Spleen (tissue), 11 donors: ENCODE data around the gene XIRP2. TPM values are rescaled to one million over a fixed set of nuclear protein-coding genes. Genes with fewer than 3 reads are reported as not detected.

Source experiments
- DNase-seq: peaks from one replicate; pipeline ENCODE4 v3.0.0-alpha.2; 2020
- H3K27ac ChIP-seq, 8 donors: fragments of 200-600 bp; sonication (generic) in 7 of 8; 1 replicate in 4 of 8; 2 replicates in 4 of 8; pipeline versions ENCODE4 v1.5.0 to v1.8.0; 2016 to 2021; ENCODE audit warnings: inconsistent platforms in 4 of 8, mild to moderate bottlenecking in 4 of 8, moderate library complexity in 1 of 8
- H3K27me3 ChIP-seq, 7 donors: fragments of 200-600 bp; sonication (generic) in 6 of 7; replicated peaks in 1 of 7; 1 replicate in 4 of 7; 2 replicates in 3 of 7; pipeline versions ENCODE4 v1.5.0 to v1.8.0; 2016 to 2021; ENCODE audit warnings: inconsistent platforms in 3 of 7, mild to moderate bottlenecking in 1 of 7
- H3K36me3 ChIP-seq, 6 donors: fragments of 200-600 bp; sonication (generic) in 5 of 6; 1 replicate in 4 of 6; 2 replicates in 2 of 6; pipeline versions ENCODE4 v1.5.0 to v1.8.0; 2016 to 2021; ENCODE audit warnings: inconsistent platforms in 2 of 6
- H3K4me1 ChIP-seq, 6 donors: fragments of 200-600 bp; sonication (generic) in 5 of 6; 1 replicate in 3 of 6; 2 replicates in 3 of 6; pipeline versions ENCODE4 v1.5.0 to v1.8.0; 2016 to 2021; ENCODE audit warnings: inconsistent platforms in 3 of 6
- H3K4me3 ChIP-seq, 8 donors: fragments of 200-600 bp; sonication (generic) in 7 of 8; 1 replicate in 4 of 8; 2 replicates in 4 of 8; pipeline versions ENCODE4 v1.5.0 to v1.8.0; 2016 to 2021; ENCODE audit warnings: inconsistent platforms in 4 of 8, mild to moderate bottlenecking in 4 of 8, moderate library complexity in 2 of 8
- H3K9me3 ChIP-seq, 8 donors: fragments of 200-600 bp; sonication (generic) in 7 of 8; 1 replicate in 4 of 8; 2 replicates in 4 of 8; pipeline versions ENCODE4 v1.5.0 to v1.8.0; 2016 to 2021; ENCODE audit warnings: inconsistent platforms in 4 of 8
- POLR2A ChIP-seq, 3 donors: fragments of 450-650 bp; IDR thresholded peaks; one replicate each; pipeline ENCODE4 v1.5.1; 2017; ENCODE audit warnings: antibody characterized with exemption in 3 of 3, mild to moderate bottlenecking in 1 of 3
- POLR2AphosphoS5 ChIP-seq, 3 donors: sonication (generic); formaldehyde crosslinking; IDR thresholded peaks; one replicate each; pipeline ENCODE4 v1.5.1; 2017; ENCODE audit warnings: antibody characterized with exemption in 3 of 3
- WGBS, 5 donors: extraction: QIAGEN DNeasy Blood & Tissue Kit in 3 of 5; methylation state at CpG; one replicate each; pipeline versions ENCODE4 v1.1.5 to v1.1.7; 2013 to 2018; 5-methylcytosine and 5-hydroxymethylcytosine counted together
- intact Hi-C: fragments of 100-400 bp; cut with DNase I; formaldehyde crosslinking; loops from one replicate; pipeline ENCODE4 v1.15.0; 2023; ENCODE audit warnings: low total_unique reads
- polyA plus RNA-seq, 3 donors: library from polyadenylated mRNA; stranded (reverse); fragments of 200-250 nt; gene quantifications; one replicate each; pipeline ENCODE4 v1.2.1, GENCODE V29; 2013
- total RNA-seq, 7 donors: library from RNA; depleted of rRNA in 3 of 7; stranded (reverse); fragments of >200 nt in 3 of 7; fragmentation: NEBNext Ultra II Directional in 4 of 7; extraction: Animal tissue kit (Norgen Biotek cat#: 25700) in 4 of 7; gene quantifications; one replicate each; pipeline versions ENCODE4 v1.1.0 to v1.2.1, GENCODE V29; 2016 to 2021
- TF ChIP-seq, protein P1 (sequence below), 11 experiments: fragments of 200-600 bp in 7 of 11; fragments of 450-650 bp in 4 of 11; sonication (generic) in 4 of 11; IDR thresholded peaks in 8 of 11; conservative IDR thresholded peaks in 3 of 11; 1 replicate in 7 of 11; 2 replicates in 4 of 11; pipeline versions ENCODE4 v1.4.0 to v1.8.0; 2016 to 2021; ENCODE audit warnings: antibody characterized with exemption in 11 of 11, inconsistent platforms in 4 of 11, mild to moderate bottlenecking in 1 of 11
- donor health status: healthy with polysubstance abuse.
- donor health status: DM: no; HTN: no; CAD: no; lungs with moderate emphysema.
- donor health status: DM: no; HTN: no; CAD: no.
- donor health status: Bipolar disorder and iron deficiency.
- donor health status: healthy.
- donor health status: DM: no; HTN: no; CAD: no.
- donor health status: DM: yes; HTN: yes; CAD: no.

XIRP2 gene
- total and polyA plus RNA-seq, 10 donors = 0.10 to 3.2 (median 0.47) TPM

DNA sequence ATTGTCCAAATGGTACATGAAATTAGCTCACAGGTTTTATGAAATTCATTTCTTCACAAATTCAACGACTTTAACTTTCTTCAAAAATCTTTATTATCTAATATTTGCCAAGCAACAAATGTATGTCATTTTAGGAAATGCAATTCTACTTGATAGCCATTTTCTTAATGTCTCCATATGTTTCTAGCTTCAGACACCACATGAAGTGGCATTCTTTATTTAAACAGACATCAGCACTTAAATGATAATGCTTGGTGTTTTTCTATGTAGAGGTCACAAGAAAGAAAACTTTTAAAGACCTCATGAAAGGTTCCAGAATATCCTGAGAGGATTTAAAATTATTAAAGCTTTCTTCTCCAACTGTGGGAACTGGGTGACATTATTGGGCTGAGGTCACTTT is 44.2 kb upstream of the XIRP2 start:
- TF ChIP-seq POLR2A (IDR thresholded peaks at IDR 0.05) = no peak
- no peak for TF ChIP-seq POLR2AphosphoS5 (IDR thresholded peaks at IDR 0.05)
- TF ChIP-seq, protein P1, sequence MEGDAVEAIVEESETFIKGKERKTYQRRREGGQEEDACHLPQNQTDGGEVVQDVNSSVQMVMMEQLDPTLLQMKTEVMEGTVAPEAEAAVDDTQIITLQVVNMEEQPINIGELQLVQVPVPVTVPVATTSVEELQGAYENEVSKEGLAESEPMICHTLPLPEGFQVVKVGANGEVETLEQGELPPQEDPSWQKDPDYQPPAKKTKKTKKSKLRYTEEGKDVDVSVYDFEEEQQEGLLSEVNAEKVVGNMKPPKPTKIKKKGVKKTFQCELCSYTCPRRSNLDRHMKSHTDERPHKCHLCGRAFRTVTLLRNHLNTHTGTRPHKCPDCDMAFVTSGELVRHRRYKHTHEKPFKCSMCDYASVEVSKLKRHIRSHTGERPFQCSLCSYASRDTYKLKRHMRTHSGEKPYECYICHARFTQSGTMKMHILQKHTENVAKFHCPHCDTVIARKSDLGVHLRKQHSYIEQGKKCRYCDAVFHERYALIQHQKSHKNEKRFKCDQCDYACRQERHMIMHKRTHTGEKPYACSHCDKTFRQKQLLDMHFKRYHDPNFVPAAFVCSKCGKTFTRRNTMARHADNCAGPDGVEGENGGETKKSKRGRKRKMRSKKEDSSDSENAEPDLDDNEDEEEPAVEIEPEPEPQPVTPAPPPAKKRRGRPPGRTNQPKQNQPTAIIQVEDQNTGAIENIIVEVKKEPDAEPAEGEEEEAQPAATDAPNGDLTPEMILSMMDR (IDR thresholded peaks at IDR 0.05 in 8 of 11, conservative IDR thresholded peaks at IDR 0.05 in 3 of 11) = no peak
- H3K36me3 ChIP-seq = no peaks in the 10 kb centered on the region
- WGBS, 5 donors = 63 to 90% (median 72%) methylated on average over 1 of the region's 1 CpG
- H3K4me3 ChIP-seq = no peak overlapping the region
- no peaks in the 10 kb centered on the region for H3K27me3 ChIP-seq
- peaks cover 0 to 18% (median 16%) of the 10 kb centered on the region in 8 donors for H3K9me3 ChIP-seq
- H3K4me1 ChIP-seq = no peaks in the 10 kb centered on the region
- intact Hi-C loops = no loop called here
- DNase-seq = no peak
- H3K27ac ChIP-seq = no peak overlapping the region

DNA sequence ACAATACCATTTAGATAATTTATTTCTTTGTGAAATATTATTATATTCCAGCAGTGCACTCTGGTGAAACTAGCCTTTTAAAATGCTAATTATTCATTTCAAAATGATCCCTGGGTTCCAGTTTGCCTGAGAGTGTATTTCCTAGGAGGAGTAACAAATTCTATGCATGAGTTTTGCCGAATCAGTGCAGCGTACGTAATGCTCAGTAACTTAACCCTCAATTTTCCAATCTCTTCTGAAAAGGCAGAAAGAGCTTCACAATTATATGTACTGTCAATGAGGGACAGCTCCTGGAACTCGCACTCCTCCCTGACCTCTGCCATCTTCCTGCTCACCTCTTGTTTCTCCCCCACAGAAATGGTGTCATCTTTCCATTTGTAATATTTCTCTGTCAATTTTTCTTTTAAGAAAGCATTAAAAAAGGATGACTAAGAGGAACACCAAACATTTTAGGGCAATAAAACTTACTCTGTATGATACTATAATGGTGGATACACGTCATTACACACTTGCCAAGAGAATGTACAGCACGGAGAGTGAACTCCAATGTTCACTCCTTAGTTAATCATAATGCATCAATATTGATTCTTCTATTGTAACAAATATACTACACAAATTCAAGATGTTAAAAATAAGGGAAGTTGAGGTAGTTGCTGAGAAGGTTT is 25.7 kb upstream of the XIRP2 start:
- Histone ChIP-seq H3K27me3 (no peaks in the 10 kb centered on the region), H3K27ac (no peak overlapping the region), H3K9me3 (peaks cover 0 to 5% (median 0%) of the 10 kb centered on the region in 8 donors), H3K4me3 (no peak overlapping the region), H3K36me3 (no peaks in the 10 kb centered on the region), H3K4me1 (no peaks in the 10 kb centered on the region)
- intact Hi-C loops = no loop called here
- TF ChIP-seq POLR2AphosphoS5 (IDR thresholded peaks at IDR 0.05) (no peak), POLR2A (IDR thresholded peaks at IDR 0.05) (no peak)
- TF ChIP-seq, protein P1 (IDR thresholded peaks at IDR 0.05 in 8 of 11, conservative IDR thresholded peaks at IDR 0.05 in 3 of 11) = no peak
- 62 to 75% (median 70%) methylated on average over 6 of the region's 6 CpGs for WGBS, 5 donors
- no peak for DNase-seq

DNA sequence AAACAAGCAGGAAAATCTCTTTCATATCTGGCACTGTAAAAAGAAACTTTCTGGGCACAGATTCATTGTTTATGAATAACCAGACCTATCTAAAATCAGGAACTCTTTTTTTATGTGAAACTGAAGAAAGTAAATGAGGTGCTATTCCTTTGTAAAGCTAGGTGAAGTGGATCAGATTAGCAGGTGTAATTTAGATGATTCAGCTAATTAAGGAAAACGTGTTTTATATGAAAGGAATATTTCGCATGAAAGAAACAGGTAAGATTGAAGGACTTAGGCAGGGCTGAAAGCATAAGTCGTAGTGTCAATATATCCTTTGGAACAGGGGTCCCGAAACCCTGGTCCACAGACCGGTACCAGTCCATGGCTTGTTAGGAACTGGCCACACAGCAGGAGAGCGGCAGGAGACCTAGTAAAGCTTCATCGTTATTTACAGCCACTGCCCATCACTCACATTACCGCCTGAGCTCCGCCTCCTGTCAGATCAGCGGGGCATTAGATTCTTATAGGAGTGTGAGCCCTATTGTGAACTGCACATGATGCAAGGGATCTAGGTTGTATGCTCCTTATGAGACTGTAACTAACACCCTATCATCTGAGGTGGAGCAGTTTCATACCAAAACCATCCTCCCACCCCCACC is 20.3 kb upstream of the XIRP2 start:
- H3K27me3 ChIP-seq = no peaks in the 10 kb centered on the region
- DNase-seq = no peak
- no peak overlapping the region for H3K4me3 ChIP-seq
- no peaks in the 10 kb centered on the region for H3K4me1 ChIP-seq
- H3K36me3 ChIP-seq = no peaks in the 10 kb centered on the region
- H3K27ac ChIP-seq = no peak overlapping the region
- intact Hi-C loops = no loop called here
- no peaks in the 10 kb centered on the region for H3K9me3 ChIP-seq
- 70 to 91% (median 84%) methylated on average over 10 of the region's 10 CpGs for WGBS, 5 donors
- no peak for TF ChIP-seq POLR2A (IDR thresholded peaks at IDR 0.05)
- no peak for TF ChIP-seq POLR2AphosphoS5 (IDR thresholded peaks at IDR 0.05)
- TF ChIP-seq, protein P1 (IDR thresholded peaks at IDR 0.05 in 8 of 11, conservative IDR thresholded peaks at IDR 0.05 in 3 of 11) = no peak

DNA sequence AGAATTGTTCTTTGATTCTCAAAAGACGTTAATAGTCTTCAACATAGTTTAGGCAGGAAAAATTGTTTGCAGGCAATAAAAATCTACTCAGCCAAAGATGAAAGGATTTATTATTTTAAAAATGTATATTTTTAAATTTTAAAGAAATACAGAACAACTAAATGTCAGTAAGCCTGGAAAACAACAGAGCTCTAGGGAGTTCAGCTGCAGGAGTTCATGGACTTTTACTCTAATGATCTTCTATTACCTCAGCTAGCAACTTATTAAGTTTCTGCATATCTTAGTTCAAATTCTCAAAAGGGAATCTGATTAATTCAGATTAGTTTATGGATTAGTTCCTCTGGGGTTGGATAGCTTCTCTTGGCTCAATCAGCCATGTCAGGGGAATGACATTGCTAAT is 17.9 kb upstream of the XIRP2 start:
- no peak for TF ChIP-seq POLR2AphosphoS5 (IDR thresholded peaks at IDR 0.05)
- TF ChIP-seq, protein P1 (IDR thresholded peaks at IDR 0.05 in 8 of 11, conservative IDR thresholded peaks at IDR 0.05 in 3 of 11) = no peak
- TF ChIP-seq POLR2A (IDR thresholded peaks at IDR 0.05) = no peak
- no peaks in the 10 kb centered on the region for H3K27me3 ChIP-seq
- no peak overlapping the region for H3K27ac ChIP-seq
- H3K4me1 ChIP-seq = no peaks in the 10 kb centered on the region
- H3K4me3 ChIP-seq = no peak overlapping the region
- WGBS, 5 donors = 86 to 98% (median 91%) methylated on average over 1 of the region's 1 CpG
- intact Hi-C loops = no loop called here
- H3K36me3 ChIP-seq = no peaks in the 10 kb centered on the region
- H3K9me3 ChIP-seq = no peaks in the 10 kb centered on the region
- no peak for DNase-seq
